ENCODE results near the gene EEF1AKMT1. TPM values are rescaled to one million over a fixed set of nuclear protein-coding genes. Genes with fewer than 3 reads are reported as not detected.

Gene EEF1AKMT1
- total and polyA plus RNA-seq, 4 donors = 9.1 to 12.5 (median 10.7) TPM

Other genes with a start within 250 kb of the EEF1AKMT1 start
- gene CRYL1, start 248.1 kb downstream of the EEF1AKMT1 start, total RNA-seq = 10 to 100 TPM; 29.5 to 41.4 TPM
- gene CRYL1, start 248.1 kb downstream of the EEF1AKMT1 start, polyA plus RNA-seq = 10 to 100 TPM; 21.9 to 72.1 TPM
- 10 to 100 TPM; 12.9 to 19.1 TPM for gene IFT88, start 206.8 kb downstream of the EEF1AKMT1 start, total RNA-seq
- 10 to 100 TPM in 1 of 2 donors, 1 to 10 TPM in 1; 3.4 to 13.1 TPM for gene IFT88, start 206.8 kb downstream of the EEF1AKMT1 start, polyA plus RNA-seq
- 1 to 10 TPM; 3.0 to 9.2 TPM for gene IL17D, start 70.3 kb downstream of the EEF1AKMT1 start, total RNA-seq
- 1 to 10 TPM; 2.9 to 5.5 TPM for gene IL17D, start 70.3 kb downstream of the EEF1AKMT1 start, polyA plus RNA-seq
- gene XPO4, start 128.8 kb upstream of the EEF1AKMT1 start, total RNA-seq = 10 to 100 TPM; 11.7 to 14.8 TPM
- 1 to 10 TPM in 1 of 2 donors, under 1 TPM in 1; 0.88 to 3.6 TPM for gene XPO4, start 128.8 kb upstream of the EEF1AKMT1 start, polyA plus RNA-seq